ENCODE data around the gene ADCY1.

ADCY1 gene

DNA sequence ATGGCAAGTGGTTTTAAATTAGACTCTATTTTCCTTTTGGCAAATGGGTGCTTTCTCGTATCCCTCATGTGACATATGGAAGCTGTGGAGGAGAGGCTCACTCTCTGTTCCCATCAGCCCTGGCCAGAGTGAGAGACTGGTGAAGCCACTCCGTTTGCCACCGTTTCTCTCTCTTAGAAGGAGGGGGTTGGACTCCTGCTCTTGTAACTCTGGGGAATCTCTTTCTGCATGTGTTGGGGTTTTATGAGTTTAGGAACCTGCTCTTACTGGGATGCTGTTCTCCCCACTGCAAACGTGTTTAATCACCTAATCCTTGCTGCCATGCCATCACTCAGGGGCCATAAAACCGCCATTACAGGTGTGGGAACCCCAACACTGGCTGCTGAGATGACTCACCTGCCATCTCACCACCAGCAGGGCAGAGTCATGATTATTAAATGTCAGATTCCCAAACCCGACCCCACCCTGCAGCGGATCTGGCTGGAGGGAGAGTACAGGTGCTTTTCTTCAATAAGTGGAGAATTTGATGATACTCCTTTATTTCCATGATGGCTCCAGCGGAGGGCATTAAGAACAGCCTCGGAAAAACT is 103.2 kb downstream of the ADCY1 start:
- DNase-seq (ENCODE audit: low read depth): no peak

DNA sequence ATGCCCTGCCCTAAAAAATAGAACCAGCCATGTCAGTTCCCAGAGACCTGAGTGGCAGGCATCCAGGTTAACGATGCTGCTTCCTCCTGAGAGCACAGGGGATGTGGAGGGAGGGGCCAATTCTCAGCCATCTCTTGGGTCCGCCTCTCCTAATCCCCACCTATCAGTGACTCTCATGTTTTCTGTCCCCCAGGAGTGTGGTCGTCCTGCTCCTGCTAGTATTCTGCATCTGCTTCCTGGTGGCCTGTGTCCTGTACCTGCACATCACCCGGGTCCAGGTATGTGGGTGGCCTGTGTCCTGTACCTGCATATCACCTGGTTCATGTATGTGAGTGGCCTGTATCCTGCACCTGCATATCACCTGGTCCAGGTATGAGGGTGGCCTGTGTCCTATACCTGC is 105.3 kb downstream of the ADCY1 start:
- no peak for DNase-seq (ENCODE audit: low read depth)

DNA sequence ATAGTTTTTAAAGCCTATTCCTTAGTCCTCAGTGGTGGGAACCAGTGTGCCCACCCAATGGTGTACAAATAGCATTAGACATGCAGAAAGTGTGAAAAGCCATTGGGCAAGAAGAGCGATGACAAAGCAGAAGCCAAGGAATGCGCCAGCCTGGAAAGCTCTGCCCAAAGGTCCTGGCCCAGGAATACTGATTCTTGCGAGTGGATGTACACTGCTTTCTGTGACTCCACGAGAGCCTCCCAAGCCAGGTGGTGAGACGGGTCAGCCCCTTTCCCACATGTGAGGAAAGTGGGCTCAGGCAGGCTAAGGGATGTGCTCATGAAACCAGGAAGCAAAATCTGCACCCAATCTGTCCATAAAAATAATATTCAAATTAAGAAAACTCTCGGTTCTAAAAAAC is 106.6 kb downstream of the ADCY1 start:
- DNase-seq (ENCODE audit: low read depth): no peak

DNA sequence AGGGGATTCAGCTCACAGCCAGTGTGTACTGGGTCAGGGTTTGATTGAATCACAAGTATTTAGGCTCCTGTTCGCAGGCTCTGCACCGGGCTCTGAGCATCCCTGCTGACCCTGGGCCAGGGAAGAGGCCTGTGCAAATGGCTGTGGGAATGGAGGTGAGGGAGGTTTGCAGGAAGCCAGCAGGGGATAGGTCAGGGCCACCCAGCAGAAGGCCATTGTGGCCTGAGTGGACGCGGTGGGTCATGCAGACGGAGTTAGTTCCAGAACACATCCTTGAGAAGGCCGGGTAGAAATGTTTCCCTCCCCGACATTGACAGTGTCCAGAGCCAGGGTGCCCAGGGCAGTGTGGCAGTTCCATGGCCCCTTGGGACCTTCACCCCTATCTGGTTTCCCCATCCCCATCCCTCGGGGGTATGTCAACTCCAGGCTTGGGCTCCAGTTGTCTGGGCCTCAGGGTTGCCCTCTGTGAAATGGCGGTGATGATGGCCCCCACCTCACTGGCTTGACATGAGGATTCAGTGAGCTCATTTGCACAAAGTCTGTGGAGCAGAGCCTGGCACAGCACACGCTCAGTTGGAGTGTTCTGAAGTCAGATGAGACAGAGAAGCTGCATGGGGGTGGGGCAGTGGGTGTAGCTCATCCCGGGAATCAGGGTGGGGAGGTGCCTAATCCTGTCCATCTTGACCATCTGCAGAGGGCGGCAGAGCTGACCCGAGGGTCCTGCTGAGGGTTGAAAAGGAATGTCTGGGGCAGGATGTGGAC is 107.6 kb downstream of the ADCY1 start:
- DNase-seq (ENCODE audit: low read depth): no peak

DNA sequence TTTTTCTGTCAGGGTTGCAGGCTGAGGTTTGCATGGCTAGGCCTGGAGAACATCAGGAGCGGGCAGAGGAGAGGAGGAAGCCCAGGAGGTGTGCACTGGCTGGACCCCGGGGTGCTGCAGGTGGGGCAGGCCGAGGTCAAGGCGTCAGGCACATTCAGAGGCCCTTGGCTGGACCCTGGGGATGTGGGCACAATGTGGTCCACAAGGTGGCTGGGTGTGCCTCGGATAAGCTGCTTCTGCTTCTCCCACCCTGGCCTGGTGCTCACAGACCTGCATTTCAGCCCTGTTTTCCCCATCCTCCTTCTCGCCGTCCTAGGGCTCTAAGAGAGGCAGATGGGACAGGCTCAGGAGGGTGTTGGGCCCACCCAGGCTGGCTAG is 108.2 kb downstream of the ADCY1 start:
- no peak for DNase-seq (ENCODE audit: low read depth)

DNA sequence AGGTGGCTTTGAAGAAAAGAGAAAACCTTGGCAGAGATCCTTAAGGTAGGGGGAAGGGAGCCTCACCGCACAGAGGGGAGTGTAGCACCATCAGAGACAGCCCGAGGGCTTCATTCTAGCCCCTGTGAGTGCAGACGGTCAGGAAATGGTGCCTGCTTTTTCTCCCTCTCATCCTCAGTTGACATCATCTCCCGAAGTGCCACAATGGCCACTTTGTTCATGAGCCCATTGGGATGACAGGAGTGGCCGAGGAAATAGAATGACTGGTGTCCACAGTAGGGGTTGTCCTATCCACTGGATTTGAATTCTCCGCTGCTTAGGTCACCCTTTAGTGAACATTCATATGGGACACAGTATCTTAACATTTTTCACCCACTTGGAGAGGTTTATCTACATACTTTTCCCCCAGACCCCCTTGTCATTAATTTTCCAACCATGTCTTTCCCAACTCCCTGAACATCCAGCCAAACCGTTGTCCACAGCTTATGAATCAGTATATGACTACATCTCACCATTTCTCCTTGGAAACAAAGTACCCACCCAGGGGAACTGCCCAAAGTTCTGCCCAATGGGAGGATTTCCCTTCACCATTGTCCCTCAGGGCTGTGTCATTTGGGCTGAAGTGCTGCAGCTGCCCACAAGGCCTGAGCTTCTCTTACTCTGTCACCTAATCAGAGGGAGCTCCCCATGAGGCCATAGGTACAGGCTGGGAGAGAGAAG is 108.8 kb downstream of the ADCY1 start:
- no peak for DNase-seq (ENCODE audit: low read depth)

DNA sequence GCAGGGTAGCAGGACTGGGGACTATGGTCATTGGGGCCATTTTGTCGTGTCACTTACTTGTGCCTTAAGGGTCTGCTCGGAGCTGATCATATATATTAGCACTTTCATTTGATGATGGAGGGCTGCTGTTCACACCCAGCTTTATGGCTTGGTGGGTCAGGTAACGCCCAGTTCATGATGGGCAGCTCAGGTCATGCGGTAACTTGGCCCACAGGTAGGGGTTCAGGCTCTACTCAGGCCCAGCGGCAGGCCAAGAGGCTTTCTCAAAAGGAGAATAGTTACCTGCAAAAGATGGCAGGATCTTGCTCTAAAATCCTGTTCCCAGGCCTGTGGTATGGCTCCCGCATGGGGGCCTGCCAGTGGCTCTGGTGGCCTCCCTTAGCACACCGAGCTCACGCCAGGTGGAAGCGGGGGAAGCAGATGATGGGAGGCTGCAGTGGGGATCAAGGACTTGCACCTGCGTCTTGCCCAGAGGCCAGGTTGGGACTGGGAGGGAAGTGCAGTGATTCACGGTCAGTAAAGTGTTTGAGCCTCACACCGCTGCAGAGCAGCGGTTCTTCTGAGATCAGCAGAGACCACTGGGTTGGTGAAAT is 109.5 kb downstream of the ADCY1 start:
- DNase-seq (ENCODE audit: low read depth): no peak

DNA sequence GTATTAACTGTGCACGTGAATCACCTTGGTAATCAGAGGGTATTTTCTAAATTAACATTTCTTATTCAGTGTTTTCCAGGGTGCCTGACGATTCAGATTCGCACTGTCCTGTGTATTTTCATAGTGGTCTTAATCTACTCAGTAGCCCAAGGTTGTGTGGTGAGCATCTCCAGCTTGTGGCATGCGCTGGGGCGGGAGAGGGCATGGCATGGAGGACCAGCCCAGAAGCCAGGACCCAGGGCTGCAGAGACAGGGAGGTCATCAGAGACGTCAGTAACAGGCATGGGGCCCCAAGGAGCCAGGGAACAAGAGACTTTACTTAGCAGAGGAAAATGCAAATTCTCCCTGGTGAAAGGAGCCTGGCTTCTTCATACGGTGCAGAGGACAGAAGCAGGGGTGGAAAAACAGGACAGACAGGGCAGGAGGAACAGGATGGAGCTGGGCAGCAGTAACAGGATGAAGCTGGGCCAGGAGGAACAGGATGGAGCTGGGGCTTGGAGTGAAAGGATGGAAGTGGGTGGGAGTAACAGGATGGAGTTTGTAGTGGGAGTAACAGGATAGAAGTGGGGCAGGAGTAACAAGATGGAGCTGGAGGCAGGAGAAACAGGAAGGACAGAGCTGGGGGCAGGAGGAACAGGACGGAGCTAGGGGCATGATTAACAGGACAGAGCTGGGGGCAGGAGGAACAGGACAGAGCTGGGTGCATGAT is 110.9 kb downstream of the ADCY1 start:
- DNase-seq (ENCODE audit: low read depth): no peak

DNA sequence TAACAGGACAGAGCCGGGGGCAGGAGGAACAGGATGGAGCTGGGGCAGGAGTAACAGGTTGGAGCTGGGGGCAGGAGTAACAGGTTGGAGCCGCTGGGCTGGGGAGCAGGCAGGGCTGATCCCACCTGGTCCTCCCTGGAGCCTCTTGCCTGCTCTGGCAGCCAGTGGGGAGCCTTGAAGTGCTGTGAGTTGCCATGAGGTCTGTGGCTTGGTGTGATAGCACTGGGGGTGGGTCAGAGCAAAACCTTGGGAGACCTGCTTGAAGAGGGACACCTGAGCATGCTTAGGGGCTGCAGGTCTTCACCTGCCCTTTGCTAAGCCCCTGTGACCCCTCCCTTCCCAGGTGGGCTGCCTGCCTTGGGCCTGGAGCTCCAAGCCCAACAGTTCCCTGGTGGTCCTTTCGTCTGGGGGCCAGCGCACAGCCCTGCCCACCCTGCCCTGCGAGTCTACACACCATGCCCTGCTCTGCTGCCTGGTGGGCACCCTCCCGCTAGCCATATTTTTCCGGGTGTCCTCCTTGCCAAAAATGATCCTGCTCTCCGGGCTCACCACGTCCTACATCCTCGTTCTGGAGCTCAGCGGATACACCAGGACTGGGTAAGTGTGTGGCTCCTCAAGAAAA is 111.6 kb downstream of the ADCY1 start:
- DNase-seq (ENCODE audit: low read depth): no peak

DNA sequence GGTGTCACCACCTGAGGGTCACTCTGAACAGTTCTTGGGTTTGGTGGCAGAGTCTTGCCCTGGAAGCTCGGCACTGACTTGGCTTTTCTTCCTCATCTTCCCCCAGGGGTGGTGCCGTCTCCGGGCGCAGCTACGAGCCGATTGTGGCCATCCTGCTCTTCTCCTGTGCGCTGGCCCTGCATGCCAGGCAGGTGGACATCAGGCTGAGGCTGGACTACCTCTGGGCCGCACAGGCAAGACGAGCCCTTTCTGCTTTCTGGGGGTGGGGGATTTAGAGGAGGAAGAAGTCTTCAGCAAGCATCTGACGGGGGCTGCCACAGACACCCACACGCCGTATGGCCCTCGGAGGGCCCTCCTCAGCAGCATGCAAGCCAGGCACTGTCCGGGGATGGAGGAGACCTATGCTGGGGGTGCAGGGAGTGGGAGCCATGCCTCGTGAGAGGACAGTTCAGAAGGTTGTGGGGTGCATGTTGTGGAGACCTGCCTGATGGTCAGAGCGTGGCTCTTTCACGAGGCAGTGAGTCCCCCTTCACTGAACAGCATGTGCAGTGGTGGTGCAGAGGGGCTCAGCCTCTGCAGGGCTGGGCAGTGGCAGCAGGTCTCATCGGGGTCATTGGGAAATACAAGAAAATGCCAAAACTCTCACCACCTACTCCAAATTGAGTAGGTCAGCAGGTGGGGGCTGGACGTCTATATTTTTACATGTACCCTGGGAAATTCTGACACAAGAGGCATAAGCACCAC is 112.4 kb downstream of the ADCY1 start:
- no peak for DNase-seq (ENCODE audit: low read depth)

DNA sequence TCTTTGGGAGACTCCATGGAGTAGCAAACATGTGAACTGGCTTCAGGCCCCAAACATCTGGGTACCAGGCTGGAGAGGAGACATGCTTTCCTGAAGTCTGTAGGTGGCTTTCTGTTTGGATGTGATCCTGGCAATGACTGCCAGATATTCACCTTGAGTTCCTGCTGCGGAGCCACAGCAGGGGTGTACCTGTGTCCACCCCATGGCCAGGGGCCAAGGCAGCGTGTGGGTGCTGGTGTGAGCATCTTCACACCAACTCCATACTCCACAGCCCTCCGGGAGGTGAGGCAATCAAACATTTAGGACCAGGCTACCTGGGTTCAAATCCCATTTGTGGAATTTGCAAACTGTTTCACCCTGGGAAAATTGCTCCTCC is 113.0 kb downstream of the ADCY1 start:
- no peak for DNase-seq (ENCODE audit: low read depth)

DNA sequence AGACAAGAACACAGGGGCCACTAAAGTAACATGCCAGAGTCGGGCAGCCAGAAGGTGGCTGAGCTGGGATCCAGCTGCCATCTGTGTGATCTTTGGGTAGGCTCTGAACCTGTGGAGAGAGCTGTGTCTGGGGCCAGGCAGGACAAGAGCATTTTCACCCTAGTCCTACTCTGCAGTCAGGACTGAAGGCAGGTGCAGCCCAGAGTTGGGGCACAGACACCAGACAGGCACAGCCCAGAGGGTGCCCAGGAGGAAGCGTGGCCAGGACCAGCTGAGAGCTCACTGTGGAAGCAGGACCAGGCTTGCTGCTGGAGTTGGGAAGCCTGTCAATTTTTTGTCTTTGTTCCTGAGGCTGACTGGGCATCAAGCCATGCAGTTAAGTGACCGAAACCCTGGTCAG is 113.6 kb downstream of the ADCY1 start:
- DNase-seq (ENCODE audit: low read depth): no peak

DNA sequence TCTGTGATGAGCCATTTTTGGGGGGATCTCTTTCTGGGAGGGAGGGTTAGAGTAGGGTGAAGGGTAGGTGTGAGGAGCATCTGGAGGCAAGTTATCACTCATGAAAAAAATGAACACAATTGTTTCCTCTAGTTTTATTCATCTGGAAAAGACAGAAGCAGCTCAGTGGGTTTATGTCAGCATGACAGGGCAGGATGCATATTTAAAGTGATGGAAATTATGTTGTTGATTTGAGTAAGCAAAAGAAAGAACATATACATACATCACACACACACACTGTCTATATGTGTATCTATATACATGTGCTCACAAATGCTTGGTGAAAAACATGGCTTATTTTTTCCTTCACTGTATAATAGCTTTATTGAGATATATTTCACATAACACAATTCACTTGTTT is 114.2 kb downstream of the ADCY1 start:
- DNase-seq (ENCODE audit: low read depth): no peak

DNA sequence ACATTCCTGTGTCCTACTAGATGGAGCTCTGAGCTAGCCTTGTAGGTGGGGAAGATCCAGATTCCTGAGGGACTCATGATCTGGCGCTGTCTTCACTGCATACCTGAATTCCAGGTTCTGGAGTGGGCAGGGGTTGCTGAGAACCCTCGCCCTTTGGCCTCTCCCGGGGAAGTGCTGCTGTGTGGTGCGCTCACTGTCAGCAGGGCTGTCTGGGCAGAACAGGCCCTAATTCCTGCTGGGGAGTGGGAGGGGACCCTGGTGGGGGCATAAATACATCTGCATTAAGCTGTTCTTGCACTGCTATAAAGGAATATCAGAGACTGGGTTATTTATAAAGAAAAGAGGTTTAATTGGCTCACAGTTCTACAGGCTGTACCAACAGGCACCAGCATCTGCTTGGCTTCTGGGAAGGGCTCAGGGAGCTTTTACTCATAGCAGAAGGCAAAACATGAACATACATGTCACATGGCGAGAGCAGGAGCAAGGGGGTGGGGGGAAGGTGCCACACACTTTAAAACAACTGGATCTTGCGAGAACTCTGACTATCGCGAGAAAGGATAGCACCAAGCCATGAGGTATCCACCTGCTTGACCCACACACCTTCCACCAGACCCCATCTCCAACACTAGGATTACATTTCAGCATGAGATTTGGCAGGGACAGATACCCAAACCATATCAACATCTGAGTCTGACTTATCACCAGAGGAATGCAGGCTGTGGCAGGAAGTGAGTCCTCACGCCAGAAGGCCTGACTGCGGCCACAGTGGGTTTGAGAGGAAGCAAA is 115.0 kb downstream of the ADCY1 start:
- DNase-seq (ENCODE audit: low read depth): no peak

DNA sequence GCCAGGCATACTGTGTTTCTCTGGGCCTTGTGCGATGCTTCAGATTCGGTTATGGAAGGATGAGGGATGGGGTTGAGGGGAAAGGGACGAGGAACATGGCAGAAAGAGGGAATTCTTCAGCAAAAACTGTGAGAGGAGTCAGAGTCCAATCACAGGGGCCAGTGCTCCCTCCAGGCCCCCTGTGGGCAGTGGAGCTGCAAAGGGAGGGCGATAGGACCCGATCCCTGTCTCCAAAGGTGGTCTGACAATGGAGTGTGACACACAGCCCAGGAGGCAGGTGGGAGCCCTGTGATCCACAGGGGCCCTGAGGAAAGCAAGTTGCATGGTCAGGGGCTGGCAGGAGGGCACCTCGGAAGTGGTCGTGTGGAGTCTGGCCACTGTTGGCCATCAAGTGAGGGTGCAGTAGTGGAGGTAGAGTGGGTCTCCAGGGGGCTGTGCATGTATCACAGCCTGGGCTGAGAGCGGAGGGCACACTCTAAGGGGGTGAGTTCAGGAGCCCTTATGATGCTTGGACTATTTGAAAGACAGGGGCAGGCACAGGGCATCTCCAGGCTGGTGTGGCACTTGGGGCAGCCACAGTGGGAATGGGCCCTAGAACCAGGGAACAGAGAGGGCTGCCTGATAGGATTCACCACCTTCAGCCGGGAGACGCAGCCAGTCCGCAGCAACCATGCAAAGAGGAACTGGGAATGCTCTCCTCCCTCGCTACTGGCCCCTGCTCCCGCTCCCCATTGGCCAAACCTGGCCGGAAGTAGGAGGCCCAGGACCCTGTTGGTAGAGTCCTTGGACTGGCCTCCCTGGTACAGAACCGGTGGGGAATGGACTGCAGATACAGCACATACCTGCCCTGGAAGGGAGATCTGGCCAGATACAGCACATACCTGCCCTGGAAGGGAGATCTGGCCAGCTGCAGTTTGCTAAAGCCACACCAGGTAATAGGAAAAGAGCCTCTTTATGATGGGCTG is 115.9 kb downstream of the ADCY1 start:
- DNase-seq (ENCODE audit: low read depth): no peak

DNA sequence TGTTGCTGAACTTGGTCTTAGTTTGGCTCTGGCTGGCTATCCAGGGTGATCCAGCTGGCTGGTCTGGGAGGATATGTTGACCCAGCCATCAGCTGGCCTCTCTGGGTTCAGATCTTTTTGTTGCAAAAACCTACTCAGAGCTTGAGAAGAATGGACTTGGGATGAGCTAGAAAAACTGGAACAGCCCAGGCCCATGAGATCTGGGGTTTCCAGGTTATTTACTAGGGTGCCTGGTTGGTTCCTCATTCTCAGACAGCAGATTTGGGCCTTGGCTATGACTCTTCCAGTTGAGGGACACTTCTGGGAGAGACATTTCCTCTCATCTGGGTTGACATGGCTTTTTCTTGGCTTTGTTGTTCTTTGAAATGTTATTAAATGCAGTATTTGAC is 116.6 kb downstream of the ADCY1 start:
- no peak for DNase-seq (ENCODE audit: low read depth)

DNA sequence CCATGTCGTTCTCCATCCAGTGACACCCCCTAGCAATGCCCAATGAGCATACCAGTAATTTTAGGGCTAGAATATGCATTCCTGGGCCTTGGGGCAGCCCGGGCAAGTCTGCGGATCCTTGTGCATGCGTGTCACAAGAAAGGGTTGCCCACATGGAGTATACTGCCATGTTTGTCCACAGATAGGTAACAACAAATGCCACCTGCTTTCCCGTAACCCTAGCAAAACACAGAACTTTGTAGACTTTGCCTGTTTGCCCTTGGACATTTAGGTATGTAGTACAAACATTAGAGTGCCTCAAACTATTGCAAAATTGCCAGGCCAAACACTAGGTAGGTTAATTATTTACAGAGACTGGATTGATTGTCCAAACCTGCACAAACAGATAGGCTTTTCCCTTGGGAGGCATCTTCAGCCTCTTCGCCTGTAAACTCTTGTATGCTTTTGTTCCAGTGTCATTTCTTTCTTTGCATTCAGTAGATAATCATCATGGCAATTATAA is 117.0 kb downstream of the ADCY1 start:
- no peak for DNase-seq (ENCODE audit: low read depth)

DNA sequence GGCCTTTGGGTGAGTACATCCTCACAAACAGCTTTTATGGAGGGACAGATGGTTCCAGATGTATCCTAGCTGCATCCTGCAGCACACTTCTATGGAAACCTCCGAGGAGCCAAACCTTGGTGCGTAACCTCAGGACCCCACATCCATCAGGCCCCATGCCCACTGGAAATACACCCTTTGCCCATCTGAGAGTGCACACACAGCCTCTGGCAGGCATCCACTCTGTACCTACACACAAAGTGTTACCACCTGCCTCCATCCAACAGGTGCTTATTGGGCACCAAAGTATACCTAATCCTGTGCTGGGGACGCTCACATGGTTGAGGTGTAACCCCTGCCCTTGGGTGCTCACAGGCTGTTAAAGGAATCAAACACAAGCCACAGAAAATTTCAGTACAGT is 117.9 kb downstream of the ADCY1 start:
- DNase-seq (ENCODE audit: low read depth): no peak

Data from activated T-cell treated with anti-CD3 and anti-CD28 coated beads for 24 hours (primary cell).